GM21786 (cell line): ENCODE results near the gene GNAO1.
"Not testable (repeated sequence)": the region's sequence is repeated elsewhere in the genome, so short reads cannot be mapped to it uniquely, and the experiment has no call there.

Experiments
- ATAC-seq: cut with Tn5 transposase; IDR thresholded peaks from one replicate; pipeline ENCODE4 v1.9.1; 2021; ENCODE audit not compliant: unreplicated experiment

Gene GNAO1

DNA sequence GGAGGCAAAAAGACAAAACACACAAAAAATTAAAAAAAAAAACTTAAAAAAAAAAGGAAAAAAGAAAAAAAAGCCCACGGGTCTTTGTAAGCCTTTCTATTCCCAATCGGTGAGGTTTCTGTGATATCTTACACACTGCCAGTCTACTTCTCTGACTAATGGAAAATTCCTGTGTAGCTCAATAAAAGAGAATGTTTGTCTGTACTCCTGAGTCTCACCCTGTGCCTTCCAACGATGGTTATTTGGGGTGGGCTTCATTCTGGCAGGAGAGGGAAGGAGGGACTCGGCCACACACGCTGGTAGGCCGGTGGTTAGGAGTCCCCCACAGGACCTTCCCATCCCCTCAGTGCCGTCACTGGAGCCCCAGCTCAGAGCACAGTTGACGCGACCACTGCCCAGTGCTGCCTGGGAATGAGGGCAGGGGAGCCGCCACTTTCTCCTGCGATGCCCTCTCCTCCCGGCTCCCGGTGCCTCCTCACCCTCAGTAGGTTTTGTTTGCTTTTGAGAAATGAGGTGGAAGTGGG lies 166.0 kb downstream of the GNAO1 start:
- ATAC-seq, result no peak

DNA sequence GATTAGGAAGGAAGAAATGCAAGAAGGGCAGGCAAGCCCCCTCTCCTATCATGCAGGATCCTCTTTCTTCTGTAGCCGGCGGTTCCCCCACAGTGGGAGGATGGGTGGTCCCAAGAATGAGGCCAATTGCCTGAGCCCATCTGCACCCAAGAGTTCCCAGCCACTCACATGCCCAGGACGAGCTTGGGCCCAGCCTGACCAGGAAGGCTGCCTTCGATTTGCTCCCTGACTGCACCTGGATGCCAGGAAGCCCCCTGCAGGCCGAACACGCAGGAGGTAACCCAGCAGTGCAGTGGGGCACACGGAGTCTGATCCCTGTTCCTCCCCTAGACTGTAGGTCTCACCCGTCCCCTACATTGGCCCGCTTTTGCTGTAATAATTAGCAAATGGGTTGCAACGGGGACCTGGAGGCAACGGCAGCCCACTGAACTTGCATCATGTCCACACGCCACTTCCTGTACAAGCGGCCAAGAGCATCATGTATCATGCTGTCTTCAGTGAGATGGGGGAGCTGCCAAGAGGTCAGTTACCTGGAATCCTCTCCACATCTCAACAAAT lies 166.6 kb downstream of the GNAO1 start:
- no peak for ATAC-seq

DNA sequence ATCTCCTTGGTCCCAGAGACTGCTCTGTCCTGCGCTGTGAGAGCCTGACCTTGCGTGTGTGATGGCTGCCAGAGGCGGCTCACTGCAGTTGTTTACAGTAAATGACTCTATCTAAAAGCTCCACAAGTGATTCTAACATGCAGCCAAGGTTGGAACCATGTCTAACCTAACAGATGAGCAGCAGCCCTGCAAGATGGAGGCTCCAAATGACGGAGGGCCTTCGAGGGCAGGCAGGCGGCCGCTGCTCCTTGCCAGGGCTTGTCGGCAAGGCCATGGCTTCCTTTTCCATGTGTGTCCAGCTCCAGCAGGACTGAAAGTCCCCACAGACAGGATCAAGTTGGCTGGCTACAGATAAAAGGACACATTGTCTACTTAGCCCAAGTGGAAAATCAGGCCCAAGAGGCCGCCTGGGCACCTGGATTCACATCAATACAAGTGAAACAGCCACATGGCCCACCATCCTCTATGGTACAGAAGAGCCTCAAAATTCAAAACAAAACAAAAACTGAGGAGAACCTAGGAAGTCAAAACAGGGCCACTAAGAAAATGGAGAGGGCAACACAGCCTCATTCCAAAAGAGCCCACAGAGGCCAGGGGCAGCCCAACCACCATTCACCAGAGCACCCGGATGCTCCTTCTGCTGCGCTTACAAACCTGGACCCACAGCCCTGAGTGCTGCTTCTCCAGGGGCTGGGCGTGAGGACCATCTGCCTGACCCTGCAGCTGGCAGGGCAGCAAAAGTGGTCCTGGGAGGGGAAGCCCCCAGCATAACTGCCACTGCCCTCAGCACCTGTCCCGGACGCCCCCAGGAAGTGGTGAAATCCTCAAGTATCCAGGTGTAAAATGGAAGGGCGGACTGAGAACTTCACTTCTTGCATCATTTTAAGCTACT lies 169.1 kb downstream of the GNAO1 start:
- ATAC-seq, result no peak

DNA sequence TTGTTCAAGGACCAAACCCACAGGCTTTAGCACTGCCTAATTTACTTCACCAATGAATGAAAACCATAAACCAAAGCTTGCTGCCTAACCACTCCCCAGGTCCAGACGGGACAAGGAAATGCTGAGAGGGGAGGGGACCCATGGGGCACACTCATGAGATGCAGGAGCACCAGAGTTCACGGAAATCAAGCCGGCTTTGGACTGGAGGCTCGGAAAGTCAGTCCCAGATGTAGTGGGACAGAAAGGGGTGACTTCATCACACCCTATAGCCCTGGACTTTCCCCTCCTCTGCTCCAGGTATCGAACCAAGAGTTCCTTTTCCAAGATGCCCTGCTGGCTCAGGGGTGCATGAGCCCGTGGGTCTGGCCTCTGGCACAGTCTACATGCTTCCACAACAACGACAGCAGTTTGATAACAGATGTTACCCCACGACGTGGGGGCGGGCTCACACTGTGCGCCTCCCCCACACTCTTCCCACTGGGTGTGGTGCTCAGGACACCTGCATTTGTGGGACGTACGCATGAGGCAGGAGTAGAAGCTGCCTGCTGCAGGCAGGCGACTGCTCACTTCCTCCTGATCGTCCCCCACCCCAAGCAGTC lies 170.9 kb downstream of the GNAO1 start:
- no peak for ATAC-seq

DNA sequence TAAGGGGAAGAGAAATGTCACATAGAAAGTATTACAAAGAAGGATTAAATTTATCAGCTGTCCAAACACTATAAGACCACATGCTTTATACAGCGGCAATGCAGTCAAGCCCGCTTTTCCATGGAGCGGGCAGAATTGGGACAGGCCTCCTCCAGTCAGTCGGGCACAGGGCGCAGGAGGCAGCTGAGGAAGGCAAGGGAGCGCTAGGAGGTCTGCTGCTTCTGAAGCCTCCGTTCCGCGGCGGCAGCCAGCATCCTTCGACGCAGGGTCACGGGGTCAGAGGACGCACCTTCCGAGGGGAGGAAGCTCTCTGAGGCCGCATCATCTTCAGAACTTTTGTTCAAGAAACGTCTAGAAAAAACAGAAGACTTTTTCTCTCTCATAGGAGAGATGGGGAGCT lies 171.4 kb downstream of the GNAO1 start:
- no peak for ATAC-seq

DNA sequence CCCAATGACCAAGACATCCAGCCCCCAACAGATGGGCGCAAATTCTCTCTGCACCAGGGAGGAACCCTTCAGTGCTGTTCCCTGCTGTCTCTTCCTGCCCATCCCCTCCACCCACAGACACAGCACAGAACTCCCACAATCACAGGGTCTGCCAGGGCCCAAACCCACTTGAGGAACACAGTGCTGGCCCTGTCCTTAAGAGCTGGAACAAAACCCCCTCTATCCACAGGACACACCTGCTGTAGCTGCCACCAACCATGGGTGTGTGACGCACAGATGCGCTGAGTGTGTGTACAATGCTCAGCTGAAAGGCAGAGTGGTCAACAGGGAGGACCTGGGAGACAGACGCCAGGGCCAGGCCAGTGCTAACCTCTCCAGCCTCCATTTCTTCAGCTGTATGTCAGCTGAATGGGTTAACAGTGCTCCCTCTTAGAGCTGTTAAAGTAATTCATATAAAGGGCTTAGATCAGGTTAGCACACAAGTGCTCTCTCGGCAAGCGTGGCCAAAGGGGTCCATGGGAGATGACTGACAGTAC lies 172.0 kb downstream of the GNAO1 start:
- no peak for ATAC-seq

DNA sequence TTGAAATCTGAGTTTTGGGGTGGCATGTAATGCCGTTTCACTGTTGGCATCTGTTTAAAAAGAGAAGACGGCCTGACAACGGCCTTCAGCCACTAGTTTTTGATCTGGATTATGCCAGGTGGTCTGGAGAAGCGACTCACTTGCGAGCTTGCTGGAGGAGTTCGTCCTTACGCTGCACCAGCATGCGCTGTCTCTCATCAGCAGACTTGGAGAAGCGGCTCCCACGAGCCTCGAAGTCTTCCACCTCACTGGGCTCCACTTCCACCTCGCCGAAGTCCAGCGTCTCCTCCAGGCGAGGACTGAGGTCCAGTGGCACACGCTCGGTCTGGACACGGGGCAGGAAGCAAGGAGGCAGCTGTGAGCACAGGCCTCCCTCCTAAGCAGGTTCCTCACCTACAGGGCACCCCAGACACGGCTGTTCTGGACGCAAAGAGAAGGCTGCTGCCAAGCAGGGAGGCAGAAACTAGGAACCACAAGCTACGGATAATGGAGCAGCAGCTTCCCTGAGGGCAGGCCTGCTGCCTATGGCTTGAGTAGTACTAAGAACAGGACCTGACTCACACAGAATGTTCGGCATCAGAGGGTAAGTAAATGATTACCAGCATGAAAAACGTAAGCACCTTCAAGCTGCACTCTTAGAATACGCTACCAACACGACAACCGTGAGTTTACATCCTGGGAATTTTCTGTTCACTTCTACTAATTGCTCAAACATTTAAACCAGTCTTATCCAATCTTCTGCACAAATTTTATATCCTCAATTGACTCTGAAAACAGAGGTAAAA lies 172.7 kb downstream of the GNAO1 start:
- no peak for ATAC-seq

DNA sequence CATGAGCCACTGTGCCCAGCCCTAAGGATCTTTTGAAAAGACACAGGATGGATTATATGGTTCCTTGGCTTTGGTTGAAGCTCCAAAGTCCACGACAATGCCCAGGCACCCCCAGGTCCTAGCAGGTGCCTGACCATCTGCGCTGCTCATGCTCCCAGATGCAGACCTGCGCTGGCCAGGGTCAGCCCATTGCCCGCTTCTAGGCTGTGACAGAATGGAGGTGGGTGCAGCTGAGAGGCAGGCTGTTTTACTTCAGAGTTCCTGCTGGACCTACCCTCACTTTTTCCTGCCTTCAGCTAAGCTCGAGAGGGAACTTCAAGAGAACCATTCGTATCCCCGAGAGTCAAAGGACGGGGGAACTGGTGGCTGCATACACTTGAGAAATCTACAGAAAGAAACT lies 173.6 kb downstream of the GNAO1 start:
- no peak for ATAC-seq

DNA sequence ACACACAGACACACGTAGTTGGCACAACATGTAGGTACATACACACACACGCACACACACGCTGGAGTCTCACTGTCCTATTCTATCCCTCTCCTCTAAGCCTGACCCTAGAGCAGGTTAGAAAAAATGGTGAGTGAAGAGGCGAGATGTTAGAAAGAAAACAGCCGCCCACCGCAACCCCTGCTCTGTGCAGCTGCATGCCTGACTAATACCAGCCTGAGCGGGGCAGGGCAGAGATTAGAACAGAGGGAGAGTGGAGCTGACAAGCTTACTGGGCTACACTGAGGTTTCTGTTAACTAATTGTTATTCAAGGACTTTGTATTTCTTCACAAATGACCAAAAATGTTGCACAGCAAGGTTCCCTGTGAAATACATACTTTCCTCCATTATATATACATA lies 174.3 kb downstream of the GNAO1 start:
- ATAC-seq, result no peak

DNA sequence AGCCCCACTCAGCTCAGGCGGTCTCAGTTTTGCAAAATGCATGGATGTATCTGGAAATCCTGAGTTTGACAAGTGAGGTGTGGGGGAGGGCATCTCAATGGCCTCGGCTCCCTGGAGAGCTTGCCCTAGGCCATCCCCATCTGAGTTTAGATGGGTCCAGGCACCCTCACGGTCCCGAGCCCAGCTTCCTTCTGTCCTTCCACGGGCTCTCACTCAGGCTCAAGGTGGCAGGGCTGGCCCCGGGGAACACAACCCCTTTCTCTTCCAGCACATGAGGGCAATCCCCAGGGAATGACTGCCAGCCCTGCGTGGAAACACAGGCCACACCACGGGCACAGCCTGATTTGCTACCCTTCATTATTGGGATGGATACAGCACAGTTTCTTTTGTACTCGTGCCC lies 175.7 kb downstream of the GNAO1 start:
- no peak for ATAC-seq

DNA sequence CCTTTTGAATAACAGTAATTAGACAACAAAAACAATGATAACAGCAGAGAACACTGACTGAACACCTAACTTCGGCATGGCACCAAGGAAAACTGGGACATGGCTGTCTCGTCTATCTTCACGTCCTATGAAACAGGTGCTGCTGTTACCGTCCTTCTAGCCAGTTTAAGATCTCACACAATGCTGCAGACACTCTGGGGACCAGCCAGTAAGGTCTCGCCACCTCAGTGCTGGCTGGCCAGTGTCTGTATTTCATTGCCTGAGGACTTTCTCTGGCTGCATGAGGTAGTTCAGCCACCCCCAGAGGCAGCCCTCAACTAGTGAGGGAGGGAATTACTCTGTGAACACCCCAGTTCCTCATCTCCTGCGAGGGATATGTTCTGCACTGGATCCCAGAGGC lies 176.5 kb downstream of the GNAO1 start:
- ATAC-seq, result no peak

DNA sequence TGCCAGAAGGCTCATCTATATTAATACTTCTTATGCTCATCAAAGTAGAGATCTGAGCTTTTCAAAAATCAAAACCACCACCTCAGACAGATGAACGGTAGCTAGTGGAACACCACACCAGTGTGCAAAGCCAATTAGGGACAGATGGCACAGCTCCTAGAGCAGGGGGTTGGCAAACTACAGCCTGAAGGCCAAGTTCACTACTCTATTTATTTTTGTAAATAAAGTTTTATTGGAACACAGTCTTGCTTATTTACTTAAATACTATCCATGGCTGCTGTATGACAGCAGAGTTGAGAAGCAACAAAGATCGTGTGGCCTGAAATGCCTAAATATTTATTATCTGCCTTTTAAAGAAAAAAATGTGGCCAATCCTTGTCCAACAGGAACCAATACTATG lies 177.3 kb downstream of the GNAO1 start:
- no peak for ATAC-seq

DNA sequence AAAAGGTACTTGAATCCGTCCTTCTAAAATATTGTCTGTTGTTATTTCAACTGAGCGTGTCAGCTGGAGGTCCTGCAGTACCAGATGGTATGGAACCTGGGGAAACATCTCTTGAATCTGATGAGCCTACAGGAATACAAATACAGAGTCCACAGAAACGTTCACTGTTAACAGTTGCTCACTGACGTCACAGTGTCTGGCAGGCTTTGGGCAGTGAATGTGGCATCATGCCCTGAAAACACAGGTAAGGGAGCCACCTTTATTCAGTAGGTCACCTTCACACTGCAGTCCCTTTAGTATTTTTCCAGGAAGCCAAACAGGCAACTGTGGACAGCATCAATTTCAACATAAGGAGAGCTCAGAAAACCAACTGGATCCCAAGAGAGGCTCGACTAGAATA lies 177.9 kb downstream of the GNAO1 start:
- no peak for ATAC-seq

DNA sequence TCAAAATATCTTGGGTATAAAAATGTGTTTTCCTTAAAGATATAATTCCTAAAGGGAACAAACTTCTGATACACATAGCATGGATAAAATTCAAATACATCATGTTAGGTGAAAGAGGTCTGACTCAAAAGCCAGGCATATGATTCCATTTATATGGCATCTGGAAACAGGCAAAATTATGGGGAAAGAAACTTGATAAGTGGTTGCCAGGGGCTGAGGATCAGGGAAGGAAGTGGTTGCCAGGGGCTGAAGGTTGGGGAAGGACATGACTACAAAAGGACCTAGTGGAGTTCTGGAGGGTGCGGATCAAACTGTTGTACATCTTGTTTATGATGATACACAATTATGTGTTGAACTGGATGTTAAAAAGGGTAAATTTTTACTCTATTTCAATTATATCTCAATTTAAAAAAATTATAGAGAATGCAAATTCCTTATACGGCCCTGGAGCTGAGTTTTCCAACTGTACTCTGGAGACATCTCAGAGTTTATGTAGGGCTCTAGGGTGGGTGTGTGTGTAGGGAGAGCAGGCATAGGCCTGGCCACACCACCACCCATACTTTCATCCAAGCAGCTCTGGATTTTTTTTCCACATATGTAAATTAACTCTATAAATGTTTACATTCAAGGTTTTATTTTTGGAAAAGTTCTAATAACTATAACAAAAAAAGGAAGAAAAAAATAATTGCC lies 179.0 kb downstream of the GNAO1 start:
- ATAC-seq, result no peak

DNA sequence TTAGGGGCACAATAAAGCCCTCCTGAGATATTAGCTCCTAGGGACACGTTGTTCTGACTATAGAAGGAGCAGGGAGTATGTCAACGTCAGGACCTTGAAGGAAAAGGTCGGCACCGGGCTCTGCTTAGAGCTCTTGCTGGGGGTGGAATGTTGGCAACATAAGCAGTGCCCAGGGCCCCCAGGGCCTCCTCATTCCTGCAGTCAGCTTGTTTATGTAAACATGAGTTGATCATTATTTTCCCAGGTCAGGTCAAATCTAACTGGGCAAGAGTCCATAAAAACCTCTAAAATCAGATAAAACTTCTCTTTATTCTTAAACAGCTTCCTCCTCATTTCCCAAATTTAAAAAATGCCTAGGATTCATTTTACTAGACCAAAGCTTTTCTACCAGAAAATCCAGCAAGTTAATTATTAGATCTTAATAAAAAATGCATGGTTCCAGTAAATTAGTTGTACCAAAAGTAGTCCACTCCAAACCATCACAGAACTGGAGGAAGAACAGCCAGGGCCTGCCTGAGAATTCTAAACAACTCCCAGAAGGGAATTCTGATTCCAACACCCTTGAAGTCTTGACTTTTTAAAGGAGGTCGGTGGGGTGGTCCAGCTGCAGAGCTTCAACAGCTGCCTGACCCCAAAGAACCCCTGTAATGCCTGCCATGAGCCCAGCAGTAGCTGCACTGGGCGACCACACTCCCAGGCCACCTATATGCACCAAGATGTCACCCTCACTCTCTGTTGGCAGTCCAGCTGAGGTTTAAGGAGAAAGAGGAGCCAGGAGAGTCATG lies 179.8 kb downstream of the GNAO1 start:
- no peak for ATAC-seq

DNA sequence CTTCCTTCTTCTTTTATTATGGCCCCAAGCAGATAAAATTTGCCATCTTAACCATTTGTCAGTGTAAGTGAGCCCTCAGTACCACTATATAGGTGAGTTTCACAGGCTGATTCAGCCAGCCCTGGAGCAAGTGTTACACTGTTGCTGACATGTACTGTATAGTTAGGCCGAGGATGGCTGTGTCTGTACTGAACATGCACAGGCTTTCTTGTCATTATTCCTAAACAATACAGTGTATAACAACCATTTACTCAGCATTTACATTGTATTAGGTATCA lies 180.3 kb downstream of the GNAO1 start:
- no peak for ATAC-seq

DNA sequence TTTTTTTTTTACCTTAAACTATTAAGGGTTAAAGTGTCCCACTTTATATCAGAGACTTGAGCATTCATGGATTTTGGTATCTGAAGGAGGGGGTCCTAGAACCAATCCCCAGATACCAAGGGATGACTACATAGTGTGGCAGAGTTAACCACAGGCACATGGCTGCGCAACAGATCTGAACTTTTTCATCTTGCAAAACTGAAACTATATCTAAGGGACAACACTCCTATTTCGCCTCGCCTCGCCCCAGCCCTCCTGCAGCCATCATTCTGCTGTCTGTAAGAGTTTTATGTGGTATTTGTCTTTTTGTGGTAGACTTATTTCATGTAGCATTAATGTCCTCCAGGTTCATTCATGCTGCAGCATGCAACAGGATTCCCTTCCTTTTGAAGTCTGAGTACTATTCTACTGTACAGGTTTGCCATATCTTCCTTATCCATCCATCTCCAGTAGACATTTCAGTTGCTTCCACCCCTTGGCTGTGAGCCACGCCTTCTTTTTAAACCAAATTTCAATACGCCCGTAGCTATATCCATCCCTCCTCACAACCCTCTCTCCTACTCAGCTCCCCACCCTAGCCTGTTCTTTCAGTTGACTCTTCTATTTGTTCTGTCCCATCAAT lies 180.8 kb downstream of the GNAO1 start:
- ATAC-seq, result no peak

DNA sequence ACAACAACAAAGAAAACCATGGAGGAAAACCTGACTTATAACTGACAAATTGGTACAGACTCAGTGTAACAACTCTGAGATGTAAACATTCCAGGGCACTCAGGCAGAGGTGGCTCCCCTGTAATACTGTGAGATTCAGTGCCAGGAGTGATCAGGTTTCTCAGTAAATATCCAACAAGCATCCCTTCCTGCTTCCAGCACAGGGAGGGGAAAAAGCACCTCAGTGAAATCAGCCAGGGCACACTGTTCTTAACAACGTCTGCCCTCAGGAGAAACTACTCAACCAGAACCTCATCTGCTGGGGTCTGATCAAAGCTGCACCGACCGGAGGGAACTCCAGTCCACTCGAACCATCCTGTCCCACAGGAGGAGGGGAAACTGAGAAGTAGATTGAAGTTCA lies 181.7 kb downstream of the GNAO1 start:
- ATAC-seq, result no peak

DNA sequence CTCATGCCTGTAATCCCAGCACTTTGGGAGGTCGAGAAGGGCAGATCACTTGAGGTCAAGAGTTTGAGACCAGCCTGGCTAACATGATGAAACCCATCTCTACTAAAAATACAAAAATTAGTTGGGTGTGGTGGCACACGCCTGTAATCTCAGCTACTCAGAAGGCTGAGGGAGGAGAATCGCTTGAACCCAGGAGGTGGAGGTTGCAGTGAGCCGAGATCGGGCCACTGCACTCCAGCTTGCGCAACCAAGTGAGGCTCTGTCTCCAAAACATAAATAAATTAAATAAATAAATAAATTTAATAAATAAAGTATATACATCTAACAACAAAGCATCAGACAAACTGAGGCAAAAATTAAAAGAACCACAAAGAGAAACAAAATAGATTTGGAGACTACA lies 184.5 kb downstream of the GNAO1 start:
- not testable (repeated sequence) for ATAC-seq

DNA sequence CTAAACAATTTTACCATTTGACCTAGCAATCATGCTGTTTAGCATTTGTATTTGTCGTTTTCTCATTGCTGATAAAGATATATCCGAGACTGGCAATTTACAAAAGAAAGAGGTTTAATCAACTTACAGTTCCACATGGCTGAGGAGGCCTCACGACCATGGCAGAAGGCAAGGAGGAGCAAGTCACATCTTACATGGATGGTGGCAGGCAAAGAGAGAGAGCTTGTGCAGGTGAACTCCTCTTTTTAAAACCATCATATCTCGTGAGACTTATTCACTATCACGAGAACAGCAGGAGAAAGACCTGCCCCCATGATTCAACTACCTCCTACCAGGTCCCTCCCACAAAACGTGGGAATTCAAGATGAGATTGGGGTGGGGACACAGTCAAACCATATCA lies 187.8 kb downstream of the GNAO1 start:
- not testable (repeated sequence) for ATAC-seq
